Large intestine (tissue), 3 donors: ENCODE data around the gene MRPS2. TPM values are rescaled to one million over a fixed set of nuclear protein-coding genes. Genes with fewer than 3 reads are reported as not detected.
"Not testable (repeated sequence)": the region's sequence is repeated elsewhere in the genome, so short reads cannot be mapped to it uniquely, and the experiment has no call there.

ENCODE experiments used
- DNase-seq, 2 donors: peaks; one replicate each; pipeline versions ENCODE4 v3.0.0 to v3.0.0-alpha.2; 2013
- H3K27ac ChIP-seq: one replicate; pipeline ENCODE4 v1.5.1; 2013; ENCODE audit warnings: low read length
- H3K27me3 ChIP-seq: 2 replicates; pipeline ENCODE4 v1.6.1; 2013; ENCODE audit warnings: low read length; ENCODE audit not compliant: control insufficient read depth, insufficient read depth
- H3K36me3 ChIP-seq: 2 replicates; pipeline ENCODE4 v1.6.1; 2013; ENCODE audit warnings: low read length; ENCODE audit not compliant: control insufficient read depth, insufficient read depth
- H3K4me1 ChIP-seq: one replicate; pipeline ENCODE4 v1.6.1; 2013; ENCODE audit warnings: low read length; ENCODE audit not compliant: control insufficient read depth, insufficient read depth
- H3K4me3 ChIP-seq: one replicate; pipeline ENCODE4 v1.5.1; 2013; ENCODE audit warnings: low read length
- H3K9me3 ChIP-seq: one replicate; pipeline ENCODE4 v1.6.1; 2013; ENCODE audit warnings: mild to moderate bottlenecking, low read depth, low read length, moderate library complexity; ENCODE audit not compliant: control insufficient read depth
- WGBS: methylation state at CpG from one replicate; pipeline ENCODE4 v1.1.5; 2013; ENCODE audit warnings: low lambda C conversion rate; ENCODE audit not compliant: insufficient coverage; 5-methylcytosine and 5-hydroxymethylcytosine counted together
- polyA plus RNA-seq: library from polyadenylated mRNA; unstranded; fragments of 120-200 nt; gene quantifications from one replicate; pipeline ENCODE4 v1.2.1, GENCODE V29; 2013

The MRPS2 gene
- polyA plus RNA-seq, 1 donor = 46.9 TPM

GRCh38 chr9:135525241-135526088 is 25.0 kb downstream of the MRPS2 start:
- Histone ChIP-seq H3K4me3 (no peak overlapping the region), H3K27me3 (no peaks in the 10 kb centered on the region), H3K9me3 (no peaks in the 10 kb centered on the region), H3K4me1 (no peaks in the 10 kb centered on the region), H3K27ac (no peak overlapping the region), H3K36me3 (no peaks in the 10 kb centered on the region)
- no peak for DNase-seq
- no CpG with 5 or more reads among the region's 31 CpGs for WGBS

GRCh38 chr9:135526089-135526729 is 25.7 kb downstream of the MRPS2 start:
- no peaks in the 10 kb centered on the region for H3K36me3 ChIP-seq
- no peaks in the 10 kb centered on the region for H3K27me3 ChIP-seq
- no peak overlapping the region for H3K4me3 ChIP-seq
- no CpG with 5 or more reads among the region's 11 CpGs for WGBS
- H3K9me3 ChIP-seq = no peaks in the 10 kb centered on the region
- H3K27ac ChIP-seq = no peak overlapping the region
- no peak for DNase-seq
- H3K4me1 ChIP-seq = no peaks in the 10 kb centered on the region

GRCh38 chr9:135526730-135527571 is 26.5 kb downstream of the MRPS2 start:
- no peaks in the 10 kb centered on the region for H3K36me3 ChIP-seq
- H3K9me3 ChIP-seq = no peaks in the 10 kb centered on the region
- H3K27me3 ChIP-seq = no peaks in the 10 kb centered on the region
- no peak overlapping the region for H3K4me3 ChIP-seq
- DNase-seq = no peak
- no CpG with 5 or more reads among the region's 30 CpGs for WGBS
- H3K27ac ChIP-seq = no peak overlapping the region
- H3K4me1 ChIP-seq = no peaks in the 10 kb centered on the region

- H3K4me3 ChIP-seq, DNase-seq, H3K4me1 ChIP-seq, H3K27ac ChIP-seq, H3K27me3 ChIP-seq, H3K9me3 ChIP-seq, H3K36me3 ChIP-seq: not testable (repeated sequence)
- WGBS = 100% methylated on average over 1 of the region's 10 CpGs
These were observed 28.5 kb downstream of the MRPS2 start for GRCh38 chr9:135528842-135529435.

- Histone ChIP-seq H3K27me3 (no peaks in the 10 kb centered on the region), H3K9me3 (no peaks in the 10 kb centered on the region), H3K36me3 (no peaks in the 10 kb centered on the region), H3K4me1 (no peaks in the 10 kb centered on the region), H3K4me3 (no peak overlapping the region), H3K27ac (no peak overlapping the region)
- no peak for DNase-seq
- WGBS = 100% methylated on average over 1 of the region's 5 CpGs
These were observed 29.7 kb downstream of the MRPS2 start for GRCh38 chr9:135530146-135530545.

GRCh38 chr9:135531096-135531495 is 30.6 kb downstream of the MRPS2 start:
- Histone ChIP-seq H3K4me1 (no peaks in the 10 kb centered on the region), H3K9me3 (no peaks in the 10 kb centered on the region), H3K36me3 (no peaks in the 10 kb centered on the region), H3K27me3 (no peaks in the 10 kb centered on the region), H3K4me3 (no peak overlapping the region), H3K27ac (no peak overlapping the region)
- DNase-seq = no peak
- no CpG with 5 or more reads among the region's 10 CpGs for WGBS

- no peaks in the 10 kb centered on the region for H3K36me3 ChIP-seq
- no peaks in the 10 kb centered on the region for H3K9me3 ChIP-seq
- no peaks in the 10 kb centered on the region for H3K4me1 ChIP-seq
- no peak for DNase-seq
- WGBS = no CpG with 5 or more reads among the region's 3 CpGs
- H3K27ac ChIP-seq = no peak overlapping the region
- no peaks in the 10 kb centered on the region for H3K27me3 ChIP-seq
- H3K4me3 ChIP-seq = no peak overlapping the region
These were observed 32.6 kb downstream of the MRPS2 start for GRCh38 chr9:135533113-135533512.

- H3K9me3 ChIP-seq = no peaks in the 10 kb centered on the region
- no peak overlapping the region for H3K27ac ChIP-seq
- H3K27me3 ChIP-seq = no peaks in the 10 kb centered on the region
- no CpG with 5 or more reads among the region's 12 CpGs for WGBS
- no peaks in the 10 kb centered on the region for H3K4me1 ChIP-seq
- H3K36me3 ChIP-seq = no peaks in the 10 kb centered on the region
- no peak for DNase-seq
- no peak overlapping the region for H3K4me3 ChIP-seq
These were observed 33.2 kb downstream of the MRPS2 start for GRCh38 chr9:135533674-135534073.

GRCh38 chr9:135534192-135534711 is 33.8 kb downstream of the MRPS2 start:
- H3K27ac ChIP-seq, H3K27me3 ChIP-seq, DNase-seq, H3K9me3 ChIP-seq, H3K36me3 ChIP-seq, H3K4me1 ChIP-seq, H3K4me3 ChIP-seq: not testable (repeated sequence)
- no CpG with 5 or more reads among the region's 10 CpGs for WGBS

- not testable (repeated sequence) for H3K36me3 ChIP-seq, H3K4me3 ChIP-seq, H3K9me3 ChIP-seq, H3K27ac ChIP-seq, DNase-seq, H3K4me1 ChIP-seq, H3K27me3 ChIP-seq
- no CpG with 5 or more reads among the region's 4 CpGs for WGBS
These were observed 34.3 kb downstream of the MRPS2 start for GRCh38 chr9:135534826-135535225.
